PC-9 (cell line): ENCODE results near the gene PROSER3. TPM values are rescaled to one million over a fixed set of nuclear protein-coding genes. Genes with fewer than 3 reads are reported as not detected.

Experiments used
- BruUV-seq: library from RNA; stranded (reverse); fragments of 400-500 nt; replicated peaks from 2 replicates; lab custom pipeline; 2021; lab: Mats Ljungman, UMichigan
- CTCF ChIA-PET: fragments of 300-600 bp; sonication (Branson Sonifier 250); formaldehyde crosslinking; loops from one replicate; lab custom pipeline; 2022; ENCODE audit warnings: antibody characterized with exemption; lab: Charles Lee
- POLR2A ChIA-PET: fragments of 300-600 bp; sonication (Branson Sonifier 250); formaldehyde crosslinking; loops from one replicate; lab custom pipeline; 2022; ENCODE audit warnings: antibody characterized with exemption; ENCODE audit not compliant: unreplicated experiment; lab: Charles Lee
- DNase-seq, 2 experiments: peaks; one replicate each; pipeline versions ENCODE4 v3.0.0 to v3.0.0-alpha.2; 2015 to 2022; ENCODE audit warnings: mixed read lengths in 1 of 2
- H2AFZ ChIP-seq: fragments of 200-600 bp; sonication (generic); 2 replicates; pipeline ENCODE4 v1.8.1; 2017; ENCODE audit warnings: antibody characterized with exemption
- H3F3A ChIP-seq: fragments of 200-600 bp; sonication (generic); 2 replicates; pipeline ENCODE4 v1.8.1; 2017; ENCODE audit warnings: antibody characterized with exemption, mild to moderate bottlenecking, low read depth; ENCODE audit not compliant: insufficient read depth
- H3K27ac ChIP-seq: fragments of 200-600 bp; sonication (generic); 2 replicates; pipeline ENCODE4 v1.6.1; 2016; ENCODE audit warnings: mixed run types
- H3K27me3 ChIP-seq: fragments of 200-600 bp; sonication (generic); 2 replicates; pipeline ENCODE4 v1.6.1; 2016; ENCODE audit warnings: low read depth, mixed run types; ENCODE audit not compliant: insufficient read depth
- H3K36me3 ChIP-seq: fragments of 200-600 bp; sonication (generic); 2 replicates; pipeline ENCODE4 v1.6.1; 2016; ENCODE audit warnings: low read depth, mixed run types
- H3K4me1 ChIP-seq: fragments of 200-600 bp; sonication (generic); replicated peaks from 2 replicates; pipeline ENCODE4 v1.6.1; 2016; ENCODE audit warnings: mixed run types; ENCODE audit not compliant: insufficient read depth
- H3K4me2 ChIP-seq: fragments of 200-600 bp; sonication (generic); 2 replicates; pipeline ENCODE4 v1.6.1; 2017; ENCODE audit warnings: mixed run types
- H3K4me3 ChIP-seq: fragments of 200-600 bp; sonication (generic); 2 replicates; pipeline ENCODE4 v1.6.1; 2016; ENCODE audit warnings: mixed run types
- H3K79me2 ChIP-seq: fragments of 200-600 bp; sonication (generic); 2 replicates; pipeline ENCODE4 v1.6.1; 2017; ENCODE audit warnings: low read depth, mixed run types
- H3K9me2 ChIP-seq: fragments of 200-600 bp; sonication (generic); 2 replicates; pipeline ENCODE4 v1.8.1; 2017; ENCODE audit warnings: mild to moderate bottlenecking; ENCODE audit not compliant: insufficient read depth
- H3K9me3 ChIP-seq: fragments of 200-600 bp; sonication (generic); 2 replicates; pipeline ENCODE4 v1.8.1; 2016; ENCODE audit warnings: low read depth; ENCODE audit not compliant: insufficient read depth
- H4K20me1 ChIP-seq: fragments of 200-600 bp; sonication (generic); 2 replicates; pipeline ENCODE4 v1.8.1; 2017; ENCODE audit not compliant: insufficient read depth
- CTCF ChIP-seq: fragments of 200-600 bp; sonication (generic); conservative IDR thresholded peaks from 2 replicates; pipeline ENCODE4 v1.6.1; 2017; ENCODE audit warnings: mixed run types, antibody characterized with exemption, mild to moderate bottlenecking, moderate library complexity
- EZH2 ChIP-seq: fragments of 200-600 bp; sonication (generic); IDR thresholded peaks from 2 replicates; pipeline ENCODE4 v1.8.0; 2017; ENCODE audit warnings: antibody characterized with exemption, low read depth
- intact Hi-C: fragments of 100-400 bp; cut with micrococcal nuclease; formaldehyde crosslinking; loops from one replicate; pipeline ENCODE4 v1.10.0; 2022; ENCODE audit not compliant: unreplicated experiment
- total RNA-seq: library from RNA; stranded (reverse); gene quantifications from 2 replicates; pipeline ENCODE4 v1.2.3, GENCODE V29; 2021

PROSER3 gene
- total RNA-seq, 1 experiment from 2014 or later: 52.2 TPM

GRCh38 chr19:35743640-35744429 is 14.1 kb upstream of the PROSER3 start:
- H3K9me2 ChIP-seq: no peaks in the 10 kb centered on the region
- H3K9me3 ChIP-seq: no peaks in the 10 kb centered on the region
- DNase-seq: no peak
- no peak for TF ChIP-seq CTCF
- TF ChIP-seq EZH2: no peak
- H3K36me3 ChIP-seq: no peaks in the 10 kb centered on the region
- no TSS peak for BruUV-seq
- POLR2A ChIA-PET: no interaction called here
- no peaks in the 10 kb centered on the region for H3K27me3 ChIP-seq
- H4K20me1 ChIP-seq: no peaks in the 10 kb centered on the region
- no peak overlapping the region for H3K27ac ChIP-seq
- peaks cover 24% of the 10 kb centered on the region for H3F3A ChIP-seq
- peaks cover 19% of the 10 kb centered on the region for H3K79me2 ChIP-seq
- peak overlapping the region; percentile 94 for H3K4me2 ChIP-seq
- peak overlapping the region; percentile 97; the same call in 1 of the 2 replicates for H3K4me3 ChIP-seq
- intact Hi-C loops: loop anchor here (2.0 to 10.0 kb wide), 3 partner anchors 27 to 251 kb away; partner anchors contain the start of genes HCST, NFKBID, SDHAF1 and TYROBP
- H3K4me1 ChIP-seq: peaks cover 24% of the 10 kb centered on the region; the same call in 1 of the 2 replicates
- H2AFZ ChIP-seq: no peak overlapping the region
- CTCF ChIA-PET: interaction anchor here (0.7 kb wide), 1 partner anchor 69 kb away, joined by 5 read pairs; no protein-coding TSS in a partner anchor

- peaks cover 26% of the 10 kb centered on the region for H3K79me2 ChIP-seq
- intact Hi-C loops: loop anchor here (2.0 to 10.0 kb wide), 3 partner anchors 28 to 250 kb away; partner anchors contain the start of genes HCST, NFKBID, SDHAF1 and TYROBP
- H3F3A ChIP-seq: peaks cover 18% of the 10 kb centered on the region
- H3K4me3 ChIP-seq: peak overlapping the region; percentile 97
- BruUV-seq: TSS peak; percentile 71
- H4K20me1 ChIP-seq: no peaks in the 10 kb centered on the region
- TF ChIP-seq EZH2 (no peak), CTCF (peak; percentile 42; the same call in 1 of the 2 replicates)
- no peaks in the 10 kb centered on the region for H3K27me3 ChIP-seq
- peak; percentile 88 to 93 for DNase-seq
- ChIA-PET POLR2A (interaction anchor here (0.5 to 0.7 kb wide), 4 partner anchors 156 to 425 kb away, joined by 3 to 27 read pairs (median 4); partner anchors contain the start of gene NFKBID), CTCF (interaction anchor here (0.7 kb wide), 1 partner anchor 70 kb away, joined by 5 read pairs; no protein-coding TSS in a partner anchor)
- H3K27ac ChIP-seq: peak overlapping the region; percentile 95
- H3K4me1 ChIP-seq: peaks cover 30% of the 10 kb centered on the region
- H3K36me3 ChIP-seq: no peaks in the 10 kb centered on the region
- no peaks in the 10 kb centered on the region for H3K9me3 ChIP-seq
- peak overlapping the region; percentile 94 for H3K4me2 ChIP-seq
- no peaks in the 10 kb centered on the region for H3K9me2 ChIP-seq
- peak overlapping the region; percentile 95 for H2AFZ ChIP-seq
Measured at GRCh38 chr19:35744430-35745327, 13.3 kb upstream of the PROSER3 start.
